GM12875 (cell line): Measurements from ENCODE around the gene CASP8AP2.

ENCODE experiments used
- H3K4me3 ChIP-seq: one replicate; pipeline ENCODE4 v1.5.1; 2011; ENCODE audit warnings: low read depth, low read length, control low read depth
- CTCF ChIP-seq: IDR thresholded peaks from 2 replicates; pipeline ENCODE4 v1.5.1; 2011; ENCODE audit warnings: low read depth, mild to moderate bottlenecking, control low read depth, inconsistent platforms, low read length, moderate library complexity, borderline replicate concordance; ENCODE audit not compliant: insufficient read depth

Gene CASP8AP2

GRCh38 chr6:89916136-89916920 lies 86.6 kb downstream of the CASP8AP2 start:
- no peak for TF ChIP-seq CTCF
- H3K4me3 ChIP-seq: no peak overlapping the region

- no peak for TF ChIP-seq CTCF
- H3K4me3 ChIP-seq: no peak overlapping the region
These were observed 87.5 kb downstream of the CASP8AP2 start for GRCh38 chr6:89917216-89917615.

GRCh38 chr6:89917801-89918366 lies 88.2 kb downstream of the CASP8AP2 start:
- TF ChIP-seq CTCF: no peak
- no peak overlapping the region for H3K4me3 ChIP-seq
